SK-N-SH treated with all-trans-retinoic acid at 6 μM for 48 hours (cell line): ENCODE measurements around the gene DEDD.
A peak's percentile ranks its signal among the peaks of the same experiment; 100 is the strongest.

Source experiments
- ATAC-seq: fragments of 200-7000 bp; cut with Tn5 transposase; 3 replicates; pipeline ENCODE4 v1.9.1; 2020; ENCODE audit warnings: mild to moderate bottlenecking, moderate library complexity
- BACH2 ChIP-seq: fragments of 250-450 bp; sonication (Bioruptor Pico); IDR thresholded peaks from 2 replicates; pipeline ENCODE4 v1.9.0; 2021; ENCODE audit warnings: mild to moderate bottlenecking, borderline replicate concordance
- CSDC2 ChIP-seq: fragments of 250-450 bp; sonication (Bioruptor Pico); IDR thresholded peaks from 2 replicates; pipeline ENCODE4 v1.5.0; 2020; ENCODE audit warnings: mild to moderate bottlenecking, moderate library complexity
- ESRRG ChIP-seq: fragments of 250-450 bp; sonication (Bioruptor Pico); IDR thresholded peaks from 2 replicates; pipeline ENCODE4 v1.6.1; 2021; ENCODE audit warnings: mild to moderate bottlenecking
- GLIS3 ChIP-seq: fragments of 250-450 bp; sonication (Bioruptor Pico); IDR thresholded peaks from 2 replicates; pipeline ENCODE4 v1.5.0; 2020; ENCODE audit warnings: mild to moderate bottlenecking, moderate library complexity
- PPARA ChIP-seq: fragments of 250-450 bp; sonication (Bioruptor Pico); IDR thresholded peaks from 2 replicates; pipeline ENCODE4 v1.5.0; 2020; ENCODE audit warnings: mild to moderate bottlenecking, borderline replicate concordance
- RARB ChIP-seq: fragments of 250-450 bp; sonication (Bioruptor Pico); IDR thresholded peaks from 2 replicates; pipeline ENCODE4 v1.8.0; 2021; ENCODE audit warnings: mild to moderate bottlenecking, moderate library complexity
- SNAI2 ChIP-seq: fragments of 250-450 bp; sonication (Bioruptor Pico); IDR thresholded peaks from 2 replicates; pipeline ENCODE4 v1.5.0; 2020; ENCODE audit warnings: mild to moderate bottlenecking, moderate library complexity
- TOX ChIP-seq: fragments of 250-450 bp; sonication (Bioruptor Pico); IDR thresholded peaks from 2 replicates; pipeline ENCODE4 v1.8.0; 2021; ENCODE audit warnings: mild to moderate bottlenecking, moderate library complexity, borderline replicate concordance
- ZC3H10 ChIP-seq: fragments of 250-450 bp; sonication (Bioruptor Pico); IDR thresholded peaks from 2 replicates; pipeline ENCODE4 v1.5.1; 2021; ENCODE audit warnings: mild to moderate bottlenecking, moderate library complexity
- ZFP30 ChIP-seq: fragments of 450-650 bp; formaldehyde crosslinking; IDR thresholded peaks from 2 replicates; pipeline ENCODE4 v1.5.0; 2022; ENCODE audit warnings: mild to moderate bottlenecking, moderate library complexity
- ZNF565 ChIP-seq: fragments of 450-650 bp; formaldehyde crosslinking; conservative IDR thresholded peaks from 2 replicates; pipeline ENCODE4 v1.5.0; 2020; ENCODE audit warnings: low read depth, mild to moderate bottlenecking, moderate library complexity
- ZNF70 ChIP-seq: fragments of 450-650 bp; formaldehyde crosslinking; IDR thresholded peaks from 2 replicates; pipeline ENCODE4 v1.5.0; 2020; ENCODE audit warnings: mild to moderate bottlenecking, moderate library complexity
- ZNF8 ChIP-seq: fragments of 450-650 bp; formaldehyde crosslinking; IDR thresholded peaks from 2 replicates; pipeline ENCODE4 v1.5.0; 2020; ENCODE audit warnings: mild to moderate bottlenecking, moderate library complexity
- TF ChIP-seq, protein P1 (sequence below): fragments of 250-450 bp; sonication (Bioruptor Pico); IDR thresholded peaks from 2 replicates; pipeline ENCODE4 v1.5.0; 2020; ENCODE audit warnings: mild to moderate bottlenecking, moderate library complexity
- TF ChIP-seq, protein P2 (sequence below): fragments of 250-450 bp; sonication (Bioruptor Pico); IDR thresholded peaks from 2 replicates; pipeline ENCODE4 v1.8.0; 2020; ENCODE audit warnings: mild to moderate bottlenecking, moderate library complexity, borderline replicate concordance
- TF ChIP-seq, protein P3 (sequence below): fragments of 250-450 bp; sonication (Bioruptor Pico); IDR thresholded peaks from 2 replicates; pipeline ENCODE4 v1.5.1; 2021; ENCODE audit warnings: mild to moderate bottlenecking, moderate library complexity
- TF ChIP-seq, protein P4 (sequence below): fragments of 250-450 bp; sonication (Bioruptor Pico); IDR thresholded peaks from 2 replicates; pipeline ENCODE4 v1.5.1; 2020; ENCODE audit warnings: low read depth, mild to moderate bottlenecking, moderate library complexity

The DEDD gene

DNA sequence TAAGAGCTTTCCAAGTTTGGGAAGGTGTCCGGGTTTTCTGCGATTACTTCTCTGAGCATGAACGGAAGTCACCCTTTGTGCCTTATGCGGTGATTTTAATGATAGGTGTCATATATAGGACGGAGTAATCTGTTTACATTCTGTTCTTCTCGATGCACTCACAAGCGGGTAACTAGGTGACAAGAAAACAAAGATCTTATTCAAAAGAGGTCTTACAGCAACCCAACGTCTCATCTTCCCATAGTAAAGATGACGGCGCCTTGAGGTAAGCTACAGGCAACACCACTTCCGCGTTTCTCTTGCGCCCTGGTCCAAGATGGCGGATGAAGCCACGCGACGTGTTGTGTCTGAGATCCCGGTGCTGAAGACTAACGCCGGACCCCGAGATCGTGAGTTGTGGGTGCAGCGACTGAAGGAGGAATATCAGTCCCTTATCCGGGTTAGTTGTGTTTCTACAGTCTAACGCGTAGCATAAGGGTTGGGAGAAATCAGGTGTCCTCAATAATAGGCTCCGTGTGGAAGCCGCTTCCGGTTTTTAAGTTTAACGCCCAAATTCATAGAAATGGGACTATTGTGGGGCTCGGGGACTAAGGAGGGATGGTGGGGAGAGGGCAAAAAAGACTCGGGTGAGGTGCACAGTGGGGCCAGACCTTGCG is 21.3 kb upstream of the DEDD start, which contains the start of gene UFC1:
UFC1 (plus strand) TSS at position 297 of the 656 bp plus-strand sequence; CDS start at position 317, 20 bp downstream.
- no peak; the same call in 1 of the 2 replicates for TF ChIP-seq RARB (CRISPR knock-in tag)
- TF ChIP-seq ZFP30: no peak
- peak; percentile 4; the same call in 1 of the 2 replicates for TF ChIP-seq ZC3H10
- ATAC-seq: peak; percentile 99

DNA sequence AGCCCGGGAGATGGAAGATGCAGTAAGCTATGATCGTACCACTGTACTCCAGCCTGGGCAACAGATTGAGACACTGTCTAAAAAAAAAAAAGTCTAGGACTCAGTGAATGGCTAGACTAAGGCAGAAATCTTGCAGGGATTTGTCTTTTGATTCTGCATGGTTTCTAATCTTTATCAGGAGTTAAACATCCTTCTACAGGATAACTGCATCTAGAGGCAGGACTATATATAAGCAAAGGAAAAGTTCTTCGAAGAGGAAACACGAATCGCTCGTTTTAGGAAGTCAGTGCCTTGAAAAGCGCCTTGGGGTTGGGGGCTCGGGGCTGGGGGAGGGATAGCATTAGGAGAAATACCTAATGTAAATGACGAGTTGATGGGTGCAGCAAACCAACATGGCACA is 20.7 kb upstream of the DEDD start:
- TF ChIP-seq, protein P1, sequence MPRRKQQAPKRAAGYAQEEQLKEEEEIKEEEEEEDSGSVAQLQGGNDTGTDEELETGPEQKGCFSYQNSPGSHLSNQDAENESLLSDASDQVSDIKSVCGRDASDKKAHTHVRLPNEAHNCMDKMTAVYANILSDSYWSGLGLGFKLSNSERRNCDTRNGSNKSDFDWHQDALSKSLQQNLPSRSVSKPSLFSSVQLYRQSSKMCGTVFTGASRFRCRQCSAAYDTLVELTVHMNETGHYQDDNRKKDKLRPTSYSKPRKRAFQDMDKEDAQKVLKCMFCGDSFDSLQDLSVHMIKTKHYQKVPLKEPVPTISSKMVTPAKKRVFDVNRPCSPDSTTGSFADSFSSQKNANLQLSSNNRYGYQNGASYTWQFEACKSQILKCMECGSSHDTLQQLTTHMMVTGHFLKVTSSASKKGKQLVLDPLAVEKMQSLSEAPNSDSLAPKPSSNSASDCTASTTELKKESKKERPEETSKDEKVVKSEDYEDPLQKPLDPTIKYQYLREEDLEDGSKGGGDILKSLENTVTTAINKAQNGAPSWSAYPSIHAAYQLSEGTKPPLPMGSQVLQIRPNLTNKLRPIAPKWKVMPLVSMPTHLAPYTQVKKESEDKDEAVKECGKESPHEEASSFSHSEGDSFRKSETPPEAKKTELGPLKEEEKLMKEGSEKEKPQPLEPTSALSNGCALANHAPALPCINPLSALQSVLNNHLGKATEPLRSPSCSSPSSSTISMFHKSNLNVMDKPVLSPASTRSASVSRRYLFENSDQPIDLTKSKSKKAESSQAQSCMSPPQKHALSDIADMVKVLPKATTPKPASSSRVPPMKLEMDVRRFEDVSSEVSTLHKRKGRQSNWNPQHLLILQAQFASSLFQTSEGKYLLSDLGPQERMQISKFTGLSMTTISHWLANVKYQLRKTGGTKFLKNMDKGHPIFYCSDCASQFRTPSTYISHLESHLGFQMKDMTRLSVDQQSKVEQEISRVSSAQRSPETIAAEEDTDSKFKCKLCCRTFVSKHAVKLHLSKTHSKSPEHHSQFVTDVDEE (CRISPR knock-in tag): no peak
- TF ChIP-seq RARB (CRISPR knock-in tag) (no peak), GLIS3 (CRISPR knock-in tag) (no peak), ZNF565 (CRISPR knock-in tag) (no peak), SNAI2 (CRISPR knock-in tag) (no peak), TOX (CRISPR knock-in tag) (no peak), ZNF8 (no peak), ZC3H10 (no peak), ZNF70 (CRISPR knock-in tag) (no peak), ESRRG (no peak)
- TF ChIP-seq, protein P2, sequence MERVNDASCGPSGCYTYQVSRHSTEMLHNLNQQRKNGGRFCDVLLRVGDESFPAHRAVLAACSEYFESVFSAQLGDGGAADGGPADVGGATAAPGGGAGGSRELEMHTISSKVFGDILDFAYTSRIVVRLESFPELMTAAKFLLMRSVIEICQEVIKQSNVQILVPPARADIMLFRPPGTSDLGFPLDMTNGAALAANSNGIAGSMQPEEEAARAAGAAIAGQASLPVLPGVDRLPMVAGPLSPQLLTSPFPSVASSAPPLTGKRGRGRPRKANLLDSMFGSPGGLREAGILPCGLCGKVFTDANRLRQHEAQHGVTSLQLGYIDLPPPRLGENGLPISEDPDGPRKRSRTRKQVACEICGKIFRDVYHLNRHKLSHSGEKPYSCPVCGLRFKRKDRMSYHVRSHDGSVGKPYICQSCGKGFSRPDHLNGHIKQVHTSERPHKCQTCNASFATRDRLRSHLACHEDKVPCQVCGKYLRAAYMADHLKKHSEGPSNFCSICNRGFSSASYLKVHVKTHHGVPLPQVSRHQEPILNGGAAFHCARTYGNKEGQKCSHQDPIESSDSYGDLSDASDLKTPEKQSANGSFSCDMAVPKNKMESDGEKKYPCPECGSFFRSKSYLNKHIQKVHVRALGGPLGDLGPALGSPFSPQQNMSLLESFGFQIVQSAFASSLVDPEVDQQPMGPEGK (CRISPR knock-in tag): no peak
- TF ChIP-seq, protein P3, sequence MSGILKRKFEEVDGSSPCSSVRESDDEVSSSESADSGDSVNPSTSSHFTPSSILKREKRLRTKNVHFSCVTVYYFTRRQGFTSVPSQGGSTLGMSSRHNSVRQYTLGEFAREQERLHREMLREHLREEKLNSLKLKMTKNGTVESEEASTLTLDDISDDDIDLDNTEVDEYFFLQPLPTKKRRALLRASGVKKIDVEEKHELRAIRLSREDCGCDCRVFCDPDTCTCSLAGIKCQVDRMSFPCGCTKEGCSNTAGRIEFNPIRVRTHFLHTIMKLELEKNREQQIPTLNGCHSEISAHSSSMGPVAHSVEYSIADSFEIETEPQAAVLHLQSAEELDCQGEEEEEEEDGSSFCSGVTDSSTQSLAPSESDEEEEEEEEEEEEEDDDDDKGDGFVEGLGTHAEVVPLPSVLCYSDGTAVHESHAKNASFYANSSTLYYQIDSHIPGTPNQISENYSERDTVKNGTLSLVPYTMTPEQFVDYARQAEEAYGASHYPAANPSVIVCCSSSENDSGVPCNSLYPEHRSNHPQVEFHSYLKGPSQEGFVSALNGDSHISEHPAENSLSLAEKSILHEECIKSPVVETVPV (CRISPR knock-in tag): no peak
- ATAC-seq: peak; percentile 2

DNA sequence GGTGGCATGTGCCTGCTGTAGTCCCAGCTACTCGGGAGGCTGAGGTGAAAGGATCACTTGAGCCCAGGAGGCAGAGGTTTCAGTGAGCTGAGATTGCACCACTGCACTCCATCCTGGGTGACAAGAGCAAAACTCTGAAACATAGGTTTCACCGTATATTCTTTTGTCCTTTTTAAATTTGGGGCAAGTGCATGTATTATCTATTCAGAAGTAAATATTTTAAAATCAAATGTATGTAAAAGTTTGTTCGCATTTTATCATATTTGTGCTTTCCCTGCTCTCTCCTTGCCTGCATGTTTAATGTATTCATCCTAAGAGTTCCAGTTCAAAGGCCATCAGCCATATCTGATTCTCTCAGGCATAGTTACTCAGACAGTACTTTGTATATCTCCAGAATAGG is 13.4 kb upstream of the DEDD start:
- TF ChIP-seq ESRRG: no peak
- TF ChIP-seq BACH2 (CRISPR knock-in tag): no peak
- no peak for TF ChIP-seq RARB (CRISPR knock-in tag)
- no peak for ATAC-seq

DNA sequence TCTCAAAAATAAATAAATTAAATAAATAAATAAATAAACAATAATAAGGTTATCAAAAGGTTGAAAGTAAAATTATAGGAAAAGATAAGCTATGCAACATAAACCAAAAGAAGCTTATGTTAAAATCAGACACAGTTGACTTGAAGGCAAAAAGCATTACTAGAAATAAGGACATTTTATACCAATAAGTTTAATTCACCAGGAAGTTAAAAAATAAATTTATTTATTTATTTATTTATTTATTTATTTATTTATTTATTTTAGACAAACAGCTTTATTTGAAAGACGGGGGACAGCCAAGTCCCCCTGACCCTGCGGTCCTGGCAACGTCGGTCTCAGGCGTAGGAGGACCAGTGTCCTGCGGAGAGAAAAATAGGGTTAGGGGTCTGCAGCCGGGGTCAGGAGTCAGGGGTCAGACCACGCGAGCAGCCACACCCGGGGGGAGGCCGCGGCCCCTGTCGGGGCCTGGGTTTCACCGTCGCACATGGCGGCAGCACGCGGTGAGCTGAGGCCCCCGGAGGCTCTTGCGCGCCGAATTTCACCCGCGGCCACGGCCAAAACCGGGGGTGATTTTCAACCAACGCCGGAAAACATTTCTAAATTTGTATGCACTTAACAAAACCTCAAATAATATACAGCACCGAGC is 8.4 kb upstream of the DEDD start:
- no peak for ATAC-seq

More for the DNA sequence above, 8.4 kb upstream of the DEDD start:
- no peak for TF ChIP-seq ZNF565 (CRISPR knock-in tag)
- TF ChIP-seq, protein P1 (CRISPR knock-in tag): no peak
- TF ChIP-seq, protein P4, sequence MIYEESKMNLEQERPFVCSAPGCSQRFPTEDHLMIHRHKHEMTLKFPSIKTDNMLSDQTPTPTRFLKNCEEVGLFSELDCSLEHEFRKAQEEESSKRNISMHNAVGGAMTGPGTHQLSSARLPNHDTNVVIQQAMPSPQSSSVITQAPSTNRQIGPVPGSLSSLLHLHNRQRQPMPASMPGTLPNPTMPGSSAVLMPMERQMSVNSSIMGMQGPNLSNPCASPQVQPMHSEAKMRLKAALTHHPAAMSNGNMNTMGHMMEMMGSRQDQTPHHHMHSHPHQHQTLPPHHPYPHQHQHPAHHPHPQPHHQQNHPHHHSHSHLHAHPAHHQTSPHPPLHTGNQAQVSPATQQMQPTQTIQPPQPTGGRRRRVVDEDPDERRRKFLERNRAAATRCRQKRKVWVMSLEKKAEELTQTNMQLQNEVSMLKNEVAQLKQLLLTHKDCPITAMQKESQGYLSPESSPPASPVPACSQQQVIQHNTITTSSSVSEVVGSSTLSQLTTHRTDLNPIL (CRISPR knock-in tag): no peak
- no peak for TF ChIP-seq ZFP30
- no peak for TF ChIP-seq GLIS3 (CRISPR knock-in tag)
- TF ChIP-seq, protein P3 (CRISPR knock-in tag): no peak
- TF ChIP-seq ZNF70 (CRISPR knock-in tag): no peak
- TF ChIP-seq, protein P2 (CRISPR knock-in tag): no peak
- no peak for TF ChIP-seq CSDC2
- no peak for TF ChIP-seq PPARA (CRISPR knock-in tag)
- TF ChIP-seq ZC3H10: no peak
- TF ChIP-seq RARB (CRISPR knock-in tag): no peak
- TF ChIP-seq SNAI2 (CRISPR knock-in tag): no peak
